PC-3 (cell line): ENCODE results near the gene SMCO4.

ENCODE experiments used
- CTCF ChIP-seq: fragments of 300-600 bp; sonication (generic); conservative IDR thresholded peaks from 2 replicates; pipeline ENCODE4 v1.5.1; 2017; ENCODE audit warnings: antibody characterized with exemption, low read depth, mild to moderate bottlenecking, low read length
- EZH2phosphoT487 ChIP-seq: fragments of 300-600 bp; sonication (generic); IDR thresholded peaks from 2 replicates; pipeline ENCODE4 v1.6.1; 2018; ENCODE audit warnings: mild to moderate bottlenecking, antibody characterized with exemption, low read length, borderline replicate concordance

- TF ChIP-seq CTCF (no peak), EZH2phosphoT487 (no peak)
Observed at GRCh38 chr11:93468290-93468689, 74.9 kb downstream of the SMCO4 start.
